SK-N-SH (cell line): ENCODE results near the gene ZNF69. TPM values are rescaled to one million over a fixed set of nuclear protein-coding genes. Genes with fewer than 3 reads are reported as not detected.

Source experiments
- CTCF ChIA-PET: fragments of 300-600, 350-600 bp; formaldehyde crosslinking; extraction: SDS; loops from one replicate; lab custom pipeline; 2021; lab: Yijun Ruan, JAX
- POLR2A ChIA-PET: fragments of 350-600 bp; sonication (Branson Sonifier 250); formaldehyde crosslinking; extraction: SDS; loops from one replicate; lab custom pipeline; 2020; ENCODE audit warnings: antibody characterized with exemption, inconsistent platforms; lab: Yijun Ruan, JAX
- DNase-seq: peaks from one replicate; pipeline ENCODE4 v3.0.0; 2012
- H2AFZ ChIP-seq: fragments of 200-600 bp; sonication (generic); 2 replicates; pipeline ENCODE4 v1.8.1; 2016; ENCODE audit warnings: antibody characterized with exemption, mild to moderate bottlenecking, low read depth
- H3F3A ChIP-seq: fragments of 200-600 bp; sonication (generic); replicated peaks from 2 replicates; pipeline ENCODE3; 2016; ENCODE audit warnings: antibody characterized with exemption, mild to moderate bottlenecking; ENCODE audit not compliant: insufficient read depth
- H3K27ac ChIP-seq, 2 experiments: fragments of 200-500 bp in 1 of 2; fragments of 200-600 bp in 1 of 2; sonication (Bioruptor generic) in 1 of 2; sonication (generic), shearing (Covaris generic) in 1 of 2; 2 replicates each; pipeline versions ENCODE4 v1.5.1 to v1.6.1; 2014 to 2016; ENCODE audit warnings: low read depth in 2 of 2, inconsistent platforms in 1 of 2, low read length in 1 of 2, mild to moderate bottlenecking in 1 of 2, mixed read lengths in 1 of 2
- H3K27me3 ChIP-seq: fragments of 200-600 bp; sonication (generic), shearing (Covaris generic); 2 replicates; pipeline ENCODE4 v1.6.1; 2016; ENCODE audit warnings: mixed run types; ENCODE audit not compliant: insufficient read depth
- H3K36me3 ChIP-seq, 2 experiments: fragments of 200-500 bp in 1 of 2; fragments of 200-600 bp in 1 of 2; sonication (Bioruptor generic) in 1 of 2; sonication (generic) in 1 of 2; replicated peaks in 1 of 2; 2 replicates each; pipeline versions ENCODE3 to v1.5.1; 2014 to 2016; ENCODE audit warnings: low read length in 1 of 2, mild to moderate bottlenecking in 1 of 2; ENCODE audit not compliant: insufficient read depth in 2 of 2, control insufficient read depth in 1 of 2
- H3K4me1 ChIP-seq, 2 experiments: fragments of 200-500 bp in 1 of 2; fragments of 200-600 bp in 1 of 2; sonication (Bioruptor generic) in 1 of 2; sonication (generic), shearing (Covaris generic) in 1 of 2; 2 replicates each; pipeline versions ENCODE4 v1.5.1 to v1.6.1; 2014 to 2016; ENCODE audit warnings: low read depth in 1 of 2, low read length in 1 of 2, mixed run types in 1 of 2; ENCODE audit not compliant: insufficient read depth in 2 of 2, control insufficient read depth in 1 of 2
- H3K4me2 ChIP-seq: fragments of 200-600 bp; sonication (generic), shearing (Covaris generic); 2 replicates; pipeline ENCODE4 v1.6.1; 2017; ENCODE audit warnings: mixed run types
- H3K4me3 ChIP-seq, 2 experiments: fragments of 200-500 bp in 1 of 2; fragments of 200-600 bp in 1 of 2; sonication (Bioruptor generic) in 1 of 2; sonication (generic), shearing (Covaris generic) in 1 of 2; 2 replicates each; pipeline versions ENCODE4 v1.5.1 to v1.8.1; 2014 to 2016; ENCODE audit warnings: low read depth in 2 of 2, inconsistent platforms in 1 of 2, low read length in 1 of 2, mild to moderate bottlenecking in 1 of 2, mixed read lengths in 1 of 2, moderate library complexity in 1 of 2
- H3K79me2 ChIP-seq: fragments of 200-600 bp; sonication (generic); 2 replicates; pipeline ENCODE4 v1.8.1; 2017; ENCODE audit warnings: mild to moderate bottlenecking; ENCODE audit not compliant: insufficient read depth
- H3K9ac ChIP-seq: fragments of 200-600 bp; sonication (generic); 2 replicates; pipeline ENCODE4 v1.6.1; 2017; ENCODE audit warnings: mixed run types
- H3K9me2 ChIP-seq: fragments of 200-600 bp; sonication (generic); 2 replicates; pipeline ENCODE4 v1.6.1; 2017; ENCODE audit warnings: mixed run types
- H3K9me3 ChIP-seq: fragments of 200-600 bp; sonication (generic); 2 replicates; pipeline ENCODE4 v1.6.1; 2017; ENCODE audit warnings: mixed run types, mild to moderate bottlenecking, moderate library complexity
- H4K20me1 ChIP-seq: fragments of 200-600 bp; sonication (generic); 2 replicates; pipeline ENCODE4 v1.6.1; 2017; ENCODE audit warnings: mild to moderate bottlenecking, mixed run types; ENCODE audit not compliant: insufficient read depth
- ELF1 ChIP-seq: IDR thresholded peaks from 2 replicates; pipeline ENCODE4 v1.4.0; 2012
- EP300 ChIP-seq, 2 experiments: IDR thresholded peaks; 2 replicates each; pipeline versions ENCODE4 v1.4.0 to v1.6.1; 2012; ENCODE audit warnings: borderline replicate concordance in 1 of 2, low read depth in 1 of 2, low read length in 1 of 2
- EZH2phosphoT487 ChIP-seq: fragments of 200-600 bp; sonication (generic); IDR thresholded peaks from 2 replicates; pipeline ENCODE4 v1.6.1; 2017; ENCODE audit warnings: low read depth, mixed run types, mild to moderate bottlenecking, antibody characterized with exemption, moderate library complexity, borderline replicate concordance
- FOSL2 ChIP-seq: IDR thresholded peaks from 2 replicates; pipeline ENCODE4 v1.4.0; 2012; ENCODE audit warnings: low read depth, mild to moderate bottlenecking, moderate library complexity, borderline replicate concordance
- FOXM1 ChIP-seq: IDR thresholded peaks from 2 replicates; pipeline ENCODE4 v1.4.0; 2012; ENCODE audit warnings: low read depth, mild to moderate bottlenecking
- GABPA ChIP-seq: IDR thresholded peaks from 2 replicates; pipeline ENCODE4 v1.4.0; 2012; ENCODE audit warnings: low read depth, mild to moderate bottlenecking
- GATA2 ChIP-seq: sonication (generic); formaldehyde crosslinking; IDR thresholded peaks from 2 replicates; pipeline ENCODE4 v1.5.0; 2020; ENCODE audit warnings: mild to moderate bottlenecking, missing genetic modification reagents
- JUND ChIP-seq: IDR thresholded peaks from 2 replicates; pipeline ENCODE4 v1.4.0; 2012
- POLR2AphosphoS5 ChIP-seq: IDR thresholded peaks from 2 replicates; pipeline ENCODE4 v1.6.1; 2012; ENCODE audit warnings: low read depth, low read length
- RXRA ChIP-seq: IDR thresholded peaks from 2 replicates; pipeline ENCODE4 v1.4.0; 2012; ENCODE audit warnings: low read depth, mild to moderate bottlenecking, borderline replicate concordance
- SMC3 ChIP-seq: IDR thresholded peaks from 2 replicates; pipeline ENCODE4 v1.6.1; 2012; ENCODE audit warnings: low read depth, low read length, improper control_type of control experiment
- YY1 ChIP-seq: IDR thresholded peaks from 2 replicates; pipeline ENCODE4 v1.4.0; 2012; ENCODE audit warnings: low read depth, mild to moderate bottlenecking
- WGBS: methylation state at CpG from one replicate; pipeline ENCODE4 v1.1.6; 2017; ENCODE audit warnings: low lambda C conversion rate; 5-methylcytosine and 5-hydroxymethylcytosine counted together
- polyA plus RNA-seq, 3 experiments: library from polyadenylated mRNA; depleted of rRNA; stranded (reverse); fragments of >200 nt; gene quantifications; 2 replicates each; pipeline ENCODE4 v1.2.3, GENCODE V29; 2012
- TF ChIP-seq, protein P1 (sequence below): fragments of 150-350 bp; IDR thresholded peaks from 2 replicates; pipeline ENCODE4 v1.6.1; 2017; ENCODE audit warnings: antibody characterized with exemption, low read length, low read depth, borderline replicate concordance
- TF ChIP-seq, protein P2 (sequence below): fragments of 200-600 bp; sonication (generic); IDR thresholded peaks from 2 replicates; pipeline ENCODE4 v1.6.1; 2017; ENCODE audit warnings: antibody characterized with exemption, mild to moderate bottlenecking, moderate library complexity
- TF ChIP-seq, protein P3 (sequence below): IDR thresholded peaks from 2 replicates; pipeline ENCODE4 v1.4.0; 2012; ENCODE audit warnings: low read depth, borderline replicate concordance
- TF ChIP-seq, protein P4 (sequence below): fragments of 150-350 bp; IDR thresholded peaks from 2 replicates; pipeline ENCODE4 v1.6.1; 2016; ENCODE audit warnings: mild to moderate bottlenecking, low read depth, low read length

Gene ZNF69
- polyA plus RNA-seq, 1 of the 3 experiments (the other 2 are of a cell fraction), result 0.58 TPM

DNA sequence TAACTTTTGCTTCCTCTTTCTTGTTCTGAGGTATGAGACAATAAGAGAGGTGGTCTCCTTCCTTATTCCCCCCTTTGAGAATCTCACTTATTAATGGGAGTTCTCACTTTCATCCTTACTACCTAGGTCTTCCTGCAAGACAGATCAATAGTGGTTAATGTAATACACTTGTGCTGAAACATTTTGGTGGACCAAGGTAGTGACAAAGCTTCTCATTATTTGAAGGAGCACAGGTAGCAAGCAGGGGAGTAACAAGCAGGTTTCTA, 55.2 kb downstream of the ZNF69 start (continued):
- no peak for TF ChIP-seq GABPA
- TF ChIP-seq EZH2phosphoT487, result no peak

DNA sequence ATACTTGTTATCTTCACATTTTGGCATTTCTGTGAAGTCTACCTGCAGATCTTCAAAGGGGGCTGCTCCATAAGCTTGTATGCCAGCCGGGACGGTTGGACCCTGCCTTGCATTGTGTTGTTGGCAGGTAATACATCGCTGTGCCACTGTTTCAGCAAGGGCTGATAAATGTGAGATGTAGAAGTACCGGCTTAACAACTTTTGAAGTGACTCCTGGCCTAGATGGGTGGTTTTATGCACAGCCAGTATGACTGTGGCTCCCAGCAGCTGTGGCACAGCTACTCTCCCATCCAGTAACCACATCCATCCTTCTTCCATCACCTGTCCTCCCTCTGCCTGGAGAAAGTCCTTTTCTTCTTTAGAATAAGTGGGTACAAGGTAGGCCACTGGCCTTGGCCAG, 57.1 kb downstream of the ZNF69 start:
- peaks cover 20% of the 10 kb centered on the region for H3K9me3 ChIP-seq
- no peak for DNase-seq
- POLR2A ChIA-PET, result no interaction called here
- CTCF ChIA-PET, result interaction anchor here (1.8 to 2.0 kb wide), 2 partner anchors 19 to 21 kb away, joined by 6 to 8 read pairs; no protein-coding TSS in a partner anchor
- no peak overlapping the region; a peak in 1 of 4 replicates for H3K4me3 ChIP-seq
- no peak overlapping the region for H3K4me2 ChIP-seq
- no peaks in the 10 kb centered on the region for H4K20me1 ChIP-seq
- H3K36me3 ChIP-seq, result peaks cover 22 to 53% of the 10 kb centered on the region in 2 experiments
- H3K9me2 ChIP-seq, result no peaks in the 10 kb centered on the region
- no peaks in the 10 kb centered on the region for H3K4me1 ChIP-seq
- WGBS, result 93% methylated on average over 3 of the region's 4 CpGs
- H3K9ac ChIP-seq, result no peak overlapping the region
- peaks cover 13% of the 10 kb centered on the region for H3F3A ChIP-seq
- H3K27me3 ChIP-seq, result no peaks in the 10 kb centered on the region
- TF ChIP-seq SMC3 (no peak), RXRA (no peak), JUND (no peak), EP300 (IDR thresholded peaks at IDR 0.05; ENCODE audit: borderline replicate concordance in 1 of 2, low read depth in 1 of 2, low read length in 1 of 2) (no peak)
- TF ChIP-seq, protein P1, sequence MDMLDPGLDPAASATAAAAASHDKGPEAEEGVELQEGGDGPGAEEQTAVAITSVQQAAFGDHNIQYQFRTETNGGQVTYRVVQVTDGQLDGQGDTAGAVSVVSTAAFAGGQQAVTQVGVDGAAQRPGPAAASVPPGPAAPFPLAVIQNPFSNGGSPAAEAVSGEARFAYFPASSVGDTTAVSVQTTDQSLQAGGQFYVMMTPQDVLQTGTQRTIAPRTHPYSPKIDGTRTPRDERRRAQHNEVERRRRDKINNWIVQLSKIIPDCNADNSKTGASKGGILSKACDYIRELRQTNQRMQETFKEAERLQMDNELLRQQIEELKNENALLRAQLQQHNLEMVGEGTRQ, result no peak
- TF ChIP-seq, protein P2, sequence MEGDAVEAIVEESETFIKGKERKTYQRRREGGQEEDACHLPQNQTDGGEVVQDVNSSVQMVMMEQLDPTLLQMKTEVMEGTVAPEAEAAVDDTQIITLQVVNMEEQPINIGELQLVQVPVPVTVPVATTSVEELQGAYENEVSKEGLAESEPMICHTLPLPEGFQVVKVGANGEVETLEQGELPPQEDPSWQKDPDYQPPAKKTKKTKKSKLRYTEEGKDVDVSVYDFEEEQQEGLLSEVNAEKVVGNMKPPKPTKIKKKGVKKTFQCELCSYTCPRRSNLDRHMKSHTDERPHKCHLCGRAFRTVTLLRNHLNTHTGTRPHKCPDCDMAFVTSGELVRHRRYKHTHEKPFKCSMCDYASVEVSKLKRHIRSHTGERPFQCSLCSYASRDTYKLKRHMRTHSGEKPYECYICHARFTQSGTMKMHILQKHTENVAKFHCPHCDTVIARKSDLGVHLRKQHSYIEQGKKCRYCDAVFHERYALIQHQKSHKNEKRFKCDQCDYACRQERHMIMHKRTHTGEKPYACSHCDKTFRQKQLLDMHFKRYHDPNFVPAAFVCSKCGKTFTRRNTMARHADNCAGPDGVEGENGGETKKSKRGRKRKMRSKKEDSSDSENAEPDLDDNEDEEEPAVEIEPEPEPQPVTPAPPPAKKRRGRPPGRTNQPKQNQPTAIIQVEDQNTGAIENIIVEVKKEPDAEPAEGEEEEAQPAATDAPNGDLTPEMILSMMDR, result no peak
- TF ChIP-seq, protein P3, sequence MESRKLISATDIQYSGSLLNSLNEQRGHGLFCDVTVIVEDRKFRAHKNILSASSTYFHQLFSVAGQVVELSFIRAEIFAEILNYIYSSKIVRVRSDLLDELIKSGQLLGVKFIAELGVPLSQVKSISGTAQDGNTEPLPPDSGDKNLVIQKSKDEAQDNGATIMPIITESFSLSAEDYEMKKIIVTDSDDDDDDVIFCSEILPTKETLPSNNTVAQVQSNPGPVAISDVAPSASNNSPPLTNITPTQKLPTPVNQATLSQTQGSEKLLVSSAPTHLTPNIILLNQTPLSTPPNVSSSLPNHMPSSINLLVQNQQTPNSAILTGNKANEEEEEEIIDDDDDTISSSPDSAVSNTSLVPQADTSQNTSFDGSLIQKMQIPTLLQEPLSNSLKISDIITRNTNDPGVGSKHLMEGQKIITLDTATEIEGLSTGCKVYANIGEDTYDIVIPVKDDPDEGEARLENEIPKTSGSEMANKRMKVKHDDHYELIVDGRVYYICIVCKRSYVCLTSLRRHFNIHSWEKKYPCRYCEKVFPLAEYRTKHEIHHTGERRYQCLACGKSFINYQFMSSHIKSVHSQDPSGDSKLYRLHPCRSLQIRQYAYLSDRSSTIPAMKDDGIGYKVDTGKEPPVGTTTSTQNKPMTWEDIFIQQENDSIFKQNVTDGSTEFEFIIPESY, result no peak
- H3K79me2 ChIP-seq, result peaks cover 26% of the 10 kb centered on the region; the same call in 1 of the 2 replicates
- no peak overlapping the region for H2AFZ ChIP-seq
- no peak overlapping the region for H3K27ac ChIP-seq

DNA sequence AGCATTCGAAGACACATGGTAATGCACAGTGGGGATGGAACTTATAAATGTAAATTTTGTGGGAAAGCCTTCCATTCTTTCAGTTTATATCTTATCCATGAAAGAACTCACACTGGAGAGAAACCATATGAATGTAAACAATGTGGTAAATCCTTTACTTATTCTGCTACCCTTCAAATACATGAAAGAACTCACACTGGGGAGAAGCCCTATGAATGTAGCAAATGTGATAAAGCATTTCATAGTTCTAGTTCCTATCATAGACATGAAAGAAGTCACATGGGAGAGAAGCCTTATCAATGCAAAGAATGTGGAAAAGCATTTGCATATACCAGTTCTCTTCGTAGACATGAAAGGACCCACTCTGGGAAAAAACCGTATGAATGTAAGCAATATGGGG, 61.1 kb downstream of the ZNF69 start:
- Histone ChIP-seq H3K27ac (no peak overlapping the region), H3K79me2 (peaks cover 3% of the 10 kb centered on the region; the same call in 1 of the 2 replicates), H3K9ac (no peak overlapping the region), H3K9me3 (peaks cover 39% of the 10 kb centered on the region), H3K4me3 (no peak overlapping the region; a peak in 1 of 4 replicates), H3K36me3 (peaks cover 29 to 56% of the 10 kb centered on the region in 2 experiments), H3K4me1 (no peaks in the 10 kb centered on the region), H3F3A (peaks cover 13% of the 10 kb centered on the region), H3K27me3 (no peaks in the 10 kb centered on the region), H3K9me2 (no peaks in the 10 kb centered on the region), H2AFZ (no peak overlapping the region), H4K20me1 (no peaks in the 10 kb centered on the region), H3K4me2 (no peak overlapping the region)
- ChIA-PET CTCF (interaction anchor here (1.5 kb wide), 1 partner anchor 40 kb away, joined by 4 read pairs; no protein-coding TSS in a partner anchor), POLR2A (no interaction called here)
- WGBS, result 87% methylated on average over 3 of the region's 3 CpGs
- no peak for DNase-seq
- no peak for TF ChIP-seq JUND
- no peak for TF ChIP-seq ELF1
- no peak for TF ChIP-seq EP300 (IDR thresholded peaks at IDR 0.05; ENCODE audit: borderline replicate concordance in 1 of 2, low read depth in 1 of 2, low read length in 1 of 2)
- no peak for TF ChIP-seq YY1
- no peak for TF ChIP-seq SMC3
- TF ChIP-seq, protein P1, result no peak
- TF ChIP-seq POLR2AphosphoS5, result no peak
- TF ChIP-seq GATA2 (CRISPR knock-in tag), result no peak
- TF ChIP-seq FOXM1, result no peak
- TF ChIP-seq, protein P4, sequence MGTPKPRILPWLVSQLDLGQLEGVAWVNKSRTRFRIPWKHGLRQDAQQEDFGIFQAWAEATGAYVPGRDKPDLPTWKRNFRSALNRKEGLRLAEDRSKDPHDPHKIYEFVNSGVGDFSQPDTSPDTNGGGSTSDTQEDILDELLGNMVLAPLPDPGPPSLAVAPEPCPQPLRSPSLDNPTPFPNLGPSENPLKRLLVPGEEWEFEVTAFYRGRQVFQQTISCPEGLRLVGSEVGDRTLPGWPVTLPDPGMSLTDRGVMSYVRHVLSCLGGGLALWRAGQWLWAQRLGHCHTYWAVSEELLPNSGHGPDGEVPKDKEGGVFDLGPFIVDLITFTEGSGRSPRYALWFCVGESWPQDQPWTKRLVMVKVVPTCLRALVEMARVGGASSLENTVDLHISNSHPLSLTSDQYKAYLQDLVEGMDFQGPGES, result no peak
- no peak for TF ChIP-seq FOSL2
- TF ChIP-seq, protein P3, result no peak
